CD14-positive monocyte (primary cell): ENCODE data around the gene PRAME. TPM values are rescaled to one million over a fixed set of nuclear protein-coding genes. Genes with fewer than 3 reads are reported as not detected.

ENCODE experiments used
- DNase-seq, 3 donors: peaks; one replicate each; pipeline ENCODE4 v3.0.0-alpha.2; 2011 to 2022
- H2AFZ ChIP-seq: 2 replicates; pipeline ENCODE4 v1.6.0; 2012; ENCODE audit warnings: mild to moderate bottlenecking, low read depth, low read length, inconsistent platforms; ENCODE audit not compliant: insufficient read depth, poor library complexity, severe bottlenecking
- H3K27ac ChIP-seq, 2 donors: 1 replicate in 1 of 2; 2 replicates in 1 of 2; pipeline ENCODE4 v1.5.1; 2012 to 2013; ENCODE audit warnings: low read length in 2 of 2, control low read depth in 1 of 2, inconsistent platforms in 1 of 2, low read depth in 1 of 2, mild to moderate bottlenecking in 1 of 2
- H3K27me3 ChIP-seq, 2 donors: one replicate each; pipeline versions ENCODE4 v1.6.0 to v1.6.1; 2011 to 2013; ENCODE audit warnings: low read length in 2 of 2; ENCODE audit not compliant: control insufficient read depth in 2 of 2, insufficient read depth in 2 of 2
- H3K36me3 ChIP-seq, 2 donors: replicated peaks in 1 of 2; 1 replicate in 1 of 2; 2 replicates in 1 of 2; pipeline versions ENCODE4 v1.5.1 to v1.6.1; 2012 to 2013; ENCODE audit warnings: low read length in 2 of 2, control low read depth in 1 of 2, inconsistent platforms in 1 of 2, mild to moderate bottlenecking in 1 of 2; ENCODE audit not compliant: insufficient read depth in 2 of 2, control insufficient read depth in 1 of 2
- H3K4me1 ChIP-seq, 2 donors: 1 replicate in 1 of 2; 2 replicates in 1 of 2; pipeline versions ENCODE4 v1.5.1 to v1.6.1; 2012 to 2013; ENCODE audit warnings: low read length in 2 of 2, control low read depth in 1 of 2, inconsistent platforms in 1 of 2, mild to moderate bottlenecking in 1 of 2, moderate library complexity in 1 of 2; ENCODE audit not compliant: insufficient read depth in 2 of 2, control insufficient read depth in 1 of 2
- H3K4me2 ChIP-seq: replicated peaks from 2 replicates; pipeline ENCODE3; 2012; ENCODE audit warnings: low read length, moderate library complexity, mild to moderate bottlenecking; ENCODE audit not compliant: poor library complexity, severe bottlenecking; ENCODE audit errors: extremely low read depth
- H3K4me3 ChIP-seq, 3 experiments: fragments of 200-600 bp in 1 of 3; sonication (generic) in 1 of 3; replicated peaks in 1 of 3; 1 replicate in 2 of 3; 2 replicates in 1 of 3; pipeline ENCODE4 v1.5.1; 2011 to 2013; ENCODE audit warnings: low read length in 3 of 3, mild to moderate bottlenecking in 3 of 3, control low read depth in 2 of 3, low read depth in 2 of 3, inconsistent platforms in 1 of 3, moderate library complexity in 1 of 3
- H3K79me2 ChIP-seq: 2 replicates; pipeline ENCODE4 v1.6.0; 2012; ENCODE audit warnings: mild to moderate bottlenecking, control low read depth, inconsistent platforms, low read length, moderate library complexity; ENCODE audit not compliant: insufficient read depth
- H3K9ac ChIP-seq: 2 replicates; pipeline ENCODE4 v1.6.0; 2017; ENCODE audit warnings: low read length, mild to moderate bottlenecking; ENCODE audit not compliant: insufficient read depth, poor library complexity, severe bottlenecking
- H3K9me3 ChIP-seq, 2 donors: replicated peaks in 1 of 2; 1 replicate in 1 of 2; 2 replicates in 1 of 2; pipeline versions ENCODE4 v1.5.1 to v1.6.1; 2012 to 2013; ENCODE audit warnings: low read length in 2 of 2, control low read depth in 1 of 2; ENCODE audit not compliant: control insufficient read depth in 1 of 2, insufficient read depth in 1 of 2
- H4K20me1 ChIP-seq: 2 replicates; pipeline ENCODE4 v1.6.0; 2012; ENCODE audit warnings: mild to moderate bottlenecking, low read length, control low read depth, moderate library complexity; ENCODE audit not compliant: insufficient read depth
- H3K27ac Mint-ChIP-seq, 7 donors: one replicate each; pipeline ENCODE4 v1.8.0; 2020; ENCODE audit warnings: mild to moderate bottlenecking in 7 of 7, mixed read lengths in 7 of 7, moderate library complexity in 6 of 7, inconsistent platforms in 2 of 7
- H3K27me3 Mint-ChIP-seq, 3 donors: one replicate each; pipeline ENCODE4 v1.8.0; 2021 to 2022; ENCODE audit warnings: low read depth in 3 of 3, mild to moderate bottlenecking in 3 of 3, mixed read lengths in 3 of 3, moderate library complexity in 3 of 3, inconsistent platforms in 1 of 3
- H3K36me3 Mint-ChIP-seq, 2 donors: one replicate each; pipeline ENCODE4 v1.8.0; 2020; ENCODE audit warnings: mixed read lengths in 2 of 2, inconsistent platforms in 1 of 2, mild to moderate bottlenecking in 1 of 2
- H3K4me1 Mint-ChIP-seq: one replicate; pipeline ENCODE4 v1.8.0; 2020; ENCODE audit warnings: mild to moderate bottlenecking, mixed read lengths
- H3K4me3 Mint-ChIP-seq, 2 donors: one replicate each; pipeline ENCODE4 v1.8.0; 2020; ENCODE audit warnings: mild to moderate bottlenecking in 2 of 2, mixed read lengths in 2 of 2, moderate library complexity in 1 of 2
- H3K9me3 Mint-ChIP-seq, 7 donors: one replicate each; pipeline ENCODE4 v1.8.0; 2020 to 2022; ENCODE audit warnings: mixed read lengths in 7 of 7, mild to moderate bottlenecking in 6 of 7, moderate library complexity in 6 of 7, inconsistent platforms in 2 of 7
- WGBS: methylation state at CpG from one replicate; pipeline ENCODE4 v1.1.5; 2013; ENCODE audit warnings: missing lambda C conversion rate; ENCODE audit not compliant: insufficient coverage; 5-methylcytosine and 5-hydroxymethylcytosine counted together
- intact Hi-C, 2 donors: fragments of 100-400 bp; cut with micrococcal nuclease; formaldehyde crosslinking; loops; one replicate each; pipeline versions ENCODE4 v1.15.0 to v1.15.1; 2023
- polyA plus RNA-seq, 3 donors: library from polyadenylated mRNA; depleted of rRNA in 1 of 3; unstranded in 2 of 3; stranded (reverse) in 1 of 3; fragments of 300-500 nt in 2 of 3; fragments of >200 nt in 1 of 3; fragmentation: Illumina TruSeq in 2 of 3; gene quantifications; 1 replicate in 2 of 3; 2 replicates in 1 of 3; pipeline ENCODE4 v1.2.3, GENCODE V29; 2012 to 2021
- TF ChIP-seq, protein P1 (sequence below): fragments of 200-600 bp; IDR thresholded peaks from one replicate; pipeline ENCODE4 v1.8.0; 2022; ENCODE audit warnings: antibody characterized with exemption, mild to moderate bottlenecking

PRAME gene
- polyA plus RNA-seq, 3 donors, result not detected

DNA sequence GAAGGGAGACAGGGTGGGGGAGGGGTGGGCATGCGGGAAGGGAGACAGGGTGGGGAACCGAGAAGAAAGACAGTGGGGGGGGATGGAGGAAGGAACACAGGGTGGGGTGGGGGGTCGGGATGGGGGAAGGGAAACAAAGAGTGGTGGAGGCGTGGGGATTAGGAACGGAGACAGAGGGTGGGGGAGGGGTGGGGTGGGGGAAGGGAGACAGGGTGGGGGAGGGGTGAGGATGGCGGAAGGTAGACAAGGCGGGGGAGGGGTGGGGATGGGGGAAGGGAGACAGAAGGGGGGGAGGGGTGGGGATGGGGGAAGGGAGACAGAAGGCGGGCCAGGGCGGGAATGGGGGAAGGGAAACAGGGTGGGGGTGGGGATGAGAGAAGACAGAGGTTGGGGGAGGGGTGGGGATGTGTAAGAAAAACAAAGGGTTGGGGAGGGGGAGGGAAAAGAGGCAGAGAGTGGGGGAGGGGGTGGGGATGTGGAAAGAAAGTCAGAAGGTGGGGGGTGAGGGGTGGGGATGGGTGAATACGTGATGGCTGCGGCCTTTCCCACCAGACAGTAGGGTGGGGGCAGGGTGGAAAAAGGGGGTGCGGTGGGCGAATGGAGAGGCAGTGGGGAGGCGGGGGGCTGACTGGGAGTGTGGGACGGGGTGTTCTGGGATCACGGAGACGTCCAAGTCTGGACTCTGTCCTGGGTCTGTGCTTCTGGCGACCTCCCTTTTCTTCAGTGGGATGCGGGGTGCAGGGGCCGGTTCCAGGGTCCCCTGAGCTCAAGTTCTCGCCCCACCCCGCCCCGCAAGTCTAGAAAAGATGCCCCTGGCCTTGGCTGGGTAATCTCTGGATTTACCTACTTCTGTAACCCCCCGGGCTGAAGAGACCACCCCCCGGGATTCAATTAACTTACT, 744 bp downstream of the PRAME start:
- Histone ChIP-seq H3K27me3 (no peaks in the 10 kb centered on the region), H3K4me2 (no peak overlapping the region), H3K79me2 (no peaks in the 10 kb centered on the region), H3K27ac (no peak overlapping the region), H3K9ac (no peak overlapping the region), H3K4me1 (peaks cover 5 to 19% of the 10 kb centered on the region in 2 donors), H3K36me3 (no peaks in the 10 kb centered on the region), H3K9me3 (no peaks in the 10 kb centered on the region), H4K20me1 (no peaks in the 10 kb centered on the region), H3K4me3 (no peak overlapping the region), H2AFZ (no peak overlapping the region)
- Mint-ChIP-seq H3K4me1 (peaks cover 16% of the 10 kb centered on the region), H3K36me3 (no peaks in the 10 kb centered on the region), H3K27ac (no peak overlapping the region), H3K9me3 (peaks cover 0 to 4% (median 1%) of the 10 kb centered on the region in 7 donors), H3K4me3 (no peak overlapping the region), H3K27me3 (peaks cover 0 to 2% (median 0%) of the 10 kb centered on the region in 3 donors)
- WGBS, result 96% methylated on average over 12 of the region's 25 CpGs
- intact Hi-C loops, result no loop called here
- no peak for DNase-seq
- TF ChIP-seq, protein P1, sequence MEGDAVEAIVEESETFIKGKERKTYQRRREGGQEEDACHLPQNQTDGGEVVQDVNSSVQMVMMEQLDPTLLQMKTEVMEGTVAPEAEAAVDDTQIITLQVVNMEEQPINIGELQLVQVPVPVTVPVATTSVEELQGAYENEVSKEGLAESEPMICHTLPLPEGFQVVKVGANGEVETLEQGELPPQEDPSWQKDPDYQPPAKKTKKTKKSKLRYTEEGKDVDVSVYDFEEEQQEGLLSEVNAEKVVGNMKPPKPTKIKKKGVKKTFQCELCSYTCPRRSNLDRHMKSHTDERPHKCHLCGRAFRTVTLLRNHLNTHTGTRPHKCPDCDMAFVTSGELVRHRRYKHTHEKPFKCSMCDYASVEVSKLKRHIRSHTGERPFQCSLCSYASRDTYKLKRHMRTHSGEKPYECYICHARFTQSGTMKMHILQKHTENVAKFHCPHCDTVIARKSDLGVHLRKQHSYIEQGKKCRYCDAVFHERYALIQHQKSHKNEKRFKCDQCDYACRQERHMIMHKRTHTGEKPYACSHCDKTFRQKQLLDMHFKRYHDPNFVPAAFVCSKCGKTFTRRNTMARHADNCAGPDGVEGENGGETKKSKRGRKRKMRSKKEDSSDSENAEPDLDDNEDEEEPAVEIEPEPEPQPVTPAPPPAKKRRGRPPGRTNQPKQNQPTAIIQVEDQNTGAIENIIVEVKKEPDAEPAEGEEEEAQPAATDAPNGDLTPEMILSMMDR, result no peak

DNA sequence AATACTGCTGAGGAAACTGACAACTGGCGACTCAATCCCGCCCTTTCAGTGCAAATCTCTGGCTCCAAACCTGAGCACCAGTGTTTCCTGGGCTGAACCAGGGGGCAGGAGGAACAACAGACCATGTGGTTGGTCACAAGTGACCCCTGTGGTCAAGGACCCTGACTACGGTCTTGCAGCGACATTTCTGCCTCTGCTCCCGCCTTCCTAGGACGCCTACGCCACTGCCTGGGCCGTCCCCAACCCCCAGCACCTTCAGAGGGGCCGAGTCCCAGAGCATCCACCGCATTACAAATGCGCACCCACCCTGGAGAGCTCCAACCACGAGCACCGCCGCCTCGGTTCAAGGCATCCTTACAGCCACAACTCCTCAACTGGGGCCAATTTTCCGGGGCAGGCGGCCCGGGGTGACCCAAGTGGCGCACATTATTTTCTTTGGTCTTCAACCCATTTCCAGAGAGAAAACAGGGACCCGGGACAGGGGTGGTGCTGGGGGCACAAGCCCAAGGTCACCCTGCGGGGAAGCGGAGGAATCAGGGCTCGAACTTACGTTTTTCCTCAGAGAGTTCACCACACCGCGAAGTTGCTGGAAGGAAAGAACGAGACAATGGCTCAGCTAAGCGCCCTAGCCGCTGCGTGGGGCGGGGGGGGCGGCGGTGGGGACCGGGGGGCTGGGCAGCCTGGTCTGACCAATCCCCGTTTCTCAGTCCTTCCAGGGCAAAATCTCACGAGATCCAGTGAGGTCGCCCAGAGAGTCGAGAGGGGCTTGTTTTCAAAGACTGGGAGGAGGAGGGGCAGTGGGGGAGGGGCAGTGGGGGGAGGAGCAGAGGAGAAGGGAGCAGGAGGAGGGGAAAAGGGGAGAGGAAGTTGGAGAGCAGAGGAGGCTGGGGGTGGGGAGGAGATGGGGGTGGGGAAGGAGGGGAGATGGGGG, 1.8 kb downstream of the PRAME start:
- Mint-ChIP-seq H3K9me3 (peaks cover 0 to 4% (median 1%) of the 10 kb centered on the region in 7 donors), H3K36me3 (no peaks in the 10 kb centered on the region), H3K4me1 (peaks cover 16% of the 10 kb centered on the region), H3K27ac (no peak overlapping the region), H3K4me3 (no peak overlapping the region), H3K27me3 (peaks cover 0 to 2% (median 0%) of the 10 kb centered on the region in 3 donors)
- Histone ChIP-seq H3K9me3 (no peaks in the 10 kb centered on the region), H2AFZ (no peak overlapping the region), H3K27me3 (no peaks in the 10 kb centered on the region), H4K20me1 (no peaks in the 10 kb centered on the region), H3K79me2 (no peaks in the 10 kb centered on the region), H3K27ac (no peak overlapping the region), H3K36me3 (no peaks in the 10 kb centered on the region), H3K4me1 (peaks cover 5 to 19% of the 10 kb centered on the region in 2 donors), H3K9ac (no peak overlapping the region), H3K4me2 (no peak overlapping the region), H3K4me3 (no peak overlapping the region)
- DNase-seq, result no peak
- TF ChIP-seq, protein P1, result no peak
- WGBS, result 91% methylated on average over 27 of the region's 38 CpGs
- intact Hi-C loops, result no loop called here
